MM.1S (cell line): Measurements from ENCODE around the gene HBQ1.

ENCODE experiments used
- EZH2 ChIP-seq: fragments of 300-600 bp; sonication (generic); optimal IDR thresholded peaks from 2 replicates; pipeline ENCODE3; 2017; ENCODE audit warnings: low read depth, mild to moderate bottlenecking, antibody characterized with exemption, low read length, mixed read lengths
- TF ChIP-seq, protein P1 (sequence below): fragments of 300-600 bp; sonication (generic); IDR thresholded peaks from 2 replicates; pipeline ENCODE4 v1.5.1; 2016; ENCODE audit warnings: antibody characterized with exemption, low read length, mixed read lengths

DNA sequence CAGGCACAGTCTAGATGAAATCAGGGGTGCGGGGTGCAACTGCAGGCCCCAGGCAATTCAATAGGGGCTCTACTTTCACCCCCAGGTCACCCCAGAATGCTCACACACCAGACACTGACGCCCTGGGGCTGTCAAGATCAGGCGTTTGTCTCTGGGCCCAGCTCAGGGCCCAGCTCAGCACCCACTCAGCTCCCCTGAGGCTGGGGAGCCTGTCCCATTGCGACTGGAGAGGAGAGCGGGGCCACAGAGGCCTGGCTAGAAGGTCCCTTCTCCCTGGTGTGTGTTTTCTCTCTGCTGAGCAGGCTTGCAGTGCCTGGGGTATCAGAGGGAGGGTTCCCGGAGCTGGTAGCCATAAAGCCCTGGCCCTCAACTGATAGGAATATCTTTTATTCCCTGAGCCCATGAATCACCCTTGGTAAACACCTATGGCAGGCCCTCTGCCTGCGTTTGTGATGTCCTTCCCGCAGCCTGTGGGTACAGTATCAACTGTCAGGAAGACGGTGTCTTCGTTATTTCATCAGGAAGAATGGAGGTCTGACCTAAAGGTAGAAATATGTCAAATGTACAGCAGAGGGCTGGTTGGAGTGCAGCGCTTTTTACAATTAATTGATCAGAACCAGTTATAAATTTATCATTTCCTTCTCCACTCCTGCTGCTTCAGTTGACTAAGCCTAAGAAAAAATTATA is 2.1 kb upstream of the HBQ1 start:
- TF ChIP-seq EZH2: no peak
- TF ChIP-seq, protein P1, sequence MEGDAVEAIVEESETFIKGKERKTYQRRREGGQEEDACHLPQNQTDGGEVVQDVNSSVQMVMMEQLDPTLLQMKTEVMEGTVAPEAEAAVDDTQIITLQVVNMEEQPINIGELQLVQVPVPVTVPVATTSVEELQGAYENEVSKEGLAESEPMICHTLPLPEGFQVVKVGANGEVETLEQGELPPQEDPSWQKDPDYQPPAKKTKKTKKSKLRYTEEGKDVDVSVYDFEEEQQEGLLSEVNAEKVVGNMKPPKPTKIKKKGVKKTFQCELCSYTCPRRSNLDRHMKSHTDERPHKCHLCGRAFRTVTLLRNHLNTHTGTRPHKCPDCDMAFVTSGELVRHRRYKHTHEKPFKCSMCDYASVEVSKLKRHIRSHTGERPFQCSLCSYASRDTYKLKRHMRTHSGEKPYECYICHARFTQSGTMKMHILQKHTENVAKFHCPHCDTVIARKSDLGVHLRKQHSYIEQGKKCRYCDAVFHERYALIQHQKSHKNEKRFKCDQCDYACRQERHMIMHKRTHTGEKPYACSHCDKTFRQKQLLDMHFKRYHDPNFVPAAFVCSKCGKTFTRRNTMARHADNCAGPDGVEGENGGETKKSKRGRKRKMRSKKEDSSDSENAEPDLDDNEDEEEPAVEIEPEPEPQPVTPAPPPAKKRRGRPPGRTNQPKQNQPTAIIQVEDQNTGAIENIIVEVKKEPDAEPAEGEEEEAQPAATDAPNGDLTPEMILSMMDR: no peak
